ENCODE data around the gene DES.

GRCh38 chr2:219458996-219459395 is 40.8 kb downstream of the DES start:
- TF ChIP-seq CHD1 (IDR thresholded peaks at IDR 0.05; ENCODE audit: low read depth, low read length), result no peak
- TF ChIP-seq SMC3 (IDR thresholded peaks at IDR 0.05; ENCODE audit: low read depth, low read length), result no peak
- TF ChIP-seq CTCF (conservative IDR thresholded peaks at IDR 0.05; ENCODE audit: low read depth, low read length), result no peak
- TF ChIP-seq RFX5 (IDR thresholded peaks at IDR 0.05; ENCODE audit: low read depth, low read length), result no peak
